Astrocyte of the spinal cord (primary cell): ENCODE results near the gene C16orf74.

Experiments used
- DNase-seq: peaks from one replicate; pipeline ENCODE4 v3.0.0; 2011; ENCODE audit warnings: low read depth, low spot score
- H3K4me3 ChIP-seq: 2 replicates; pipeline ENCODE4 v1.5.1; 2011; ENCODE audit warnings: low read depth, mild to moderate bottlenecking, low read length, moderate library complexity
- CTCF ChIP-seq: IDR thresholded peaks from 2 replicates; pipeline ENCODE4 v1.5.1; 2012; ENCODE audit warnings: low read depth, mild to moderate bottlenecking, low read length, inconsistent platforms
- in situ Hi-C: cut with HindIII; loops from 2 replicates; pipeline ENCODE4 v1.10.0; 2017; ENCODE audit warnings: low sequenced_read_pairs

The C16orf74 gene

GRCh38 chr16:85704900-85705846 lies 45.7 kb downstream of the C16orf74 start:
- no peak for DNase-seq
- no peak overlapping the region for H3K4me3 ChIP-seq
- in situ Hi-C loops, result no loop called here
- no peak for TF ChIP-seq CTCF

- in situ Hi-C loops, result no loop called here
- TF ChIP-seq CTCF, result no peak
- no peak for DNase-seq
- no peak overlapping the region for H3K4me3 ChIP-seq
Observed at GRCh38 chr16:85704011-85704410, 46.9 kb downstream of the C16orf74 start.

GRCh38 chr16:85699628-85700027 lies 51.3 kb downstream of the C16orf74 start:
- H3K4me3 ChIP-seq, result no peak overlapping the region
- peak; percentile 24 for DNase-seq
- in situ Hi-C loops, result no loop called here
- TF ChIP-seq CTCF, result no peak

GRCh38 chr16:85698935-85699558 lies 51.8 kb downstream of the C16orf74 start:
- TF ChIP-seq CTCF, result no peak
- in situ Hi-C loops, result no loop called here
- H3K4me3 ChIP-seq, result no peak overlapping the region
- DNase-seq, result no peak

- H3K4me3 ChIP-seq, result no peak overlapping the region
- TF ChIP-seq CTCF, result no peak
- in situ Hi-C loops, result no loop called here
- no peak for DNase-seq
Observed at GRCh38 chr16:85698459-85698891, 52.4 kb downstream of the C16orf74 start.

GRCh38 chr16:85697431-85697830 lies 53.5 kb downstream of the C16orf74 start:
- no peak for DNase-seq
- in situ Hi-C loops, result no loop called here
- no peak overlapping the region for H3K4me3 ChIP-seq
- TF ChIP-seq CTCF, result no peak
